GM23338 (cell line): ENCODE results near the gene ADGRB3.

ENCODE experiments used
- CREB1 ChIP-seq: fragments of 250-450 bp; sonication (Bioruptor Pico); IDR thresholded peaks from 2 replicates; pipeline ENCODE4 v1.5.0; 2020; ENCODE audit warnings: low read depth, mild to moderate bottlenecking, moderate library complexity
- EZH2 ChIP-seq: fragments of 200-600 bp; sonication (generic); IDR thresholded peaks from one replicate; pipeline ENCODE4 v1.8.0; 2017; ENCODE audit warnings: antibody characterized with exemption, mild to moderate bottlenecking, low read depth; ENCODE audit not compliant: unreplicated experiment
- EZH2phosphoT487 ChIP-seq: fragments of 200-600 bp; sonication (generic); IDR thresholded peaks from one replicate; pipeline ENCODE4 v1.8.1; 2018; ENCODE audit warnings: antibody characterized with exemption; ENCODE audit not compliant: unreplicated experiment
- JUNB ChIP-seq: IDR thresholded peaks from one replicate; pipeline ENCODE4 v1.6.1; 2016; ENCODE audit warnings: antibody characterized with exemption; ENCODE audit not compliant: unreplicated experiment
- NANOG ChIP-seq: IDR thresholded peaks from 2 replicates; pipeline ENCODE4 v1.6.1; 2016; ENCODE audit warnings: antibody characterized with exemption, borderline replicate concordance
- POLR2AphosphoS5 ChIP-seq: IDR thresholded peaks from 2 replicates; pipeline ENCODE4 v1.6.1; 2016; ENCODE audit warnings: antibody characterized with exemption, low read depth
- ZNF114 ChIP-seq: fragments of 250-450 bp; sonication (Bioruptor Pico); IDR thresholded peaks from 2 replicates; pipeline ENCODE4 v1.5.0; 2020; ENCODE audit warnings: mild to moderate bottlenecking, moderate library complexity
- ZNF331 ChIP-seq: fragments of 250-450 bp; sonication (Bioruptor Pico); IDR thresholded peaks from 2 replicates; pipeline ENCODE4 v1.5.0; 2020; ENCODE audit warnings: low read depth, mild to moderate bottlenecking, moderate library complexity
- TF ChIP-seq, protein P1 (sequence below), 2 experiments: fragments of 200-600 bp in 1 of 2; sonication (generic) in 1 of 2; conservative IDR thresholded peaks; 2 replicates each; pipeline versions ENCODE4 v1.5.1 to v1.6.1; 2016 to 2017; ENCODE audit warnings: antibody characterized with exemption in 2 of 2, low read depth in 2 of 2, mild to moderate bottlenecking in 2 of 2, moderate library complexity in 1 of 2
- TF ChIP-seq, protein P2 (sequence below): IDR thresholded peaks from one replicate; pipeline ENCODE4 v1.6.1; 2018; ENCODE audit warnings: antibody characterized with exemption; ENCODE audit not compliant: unreplicated experiment

- TF ChIP-seq, protein P1, sequence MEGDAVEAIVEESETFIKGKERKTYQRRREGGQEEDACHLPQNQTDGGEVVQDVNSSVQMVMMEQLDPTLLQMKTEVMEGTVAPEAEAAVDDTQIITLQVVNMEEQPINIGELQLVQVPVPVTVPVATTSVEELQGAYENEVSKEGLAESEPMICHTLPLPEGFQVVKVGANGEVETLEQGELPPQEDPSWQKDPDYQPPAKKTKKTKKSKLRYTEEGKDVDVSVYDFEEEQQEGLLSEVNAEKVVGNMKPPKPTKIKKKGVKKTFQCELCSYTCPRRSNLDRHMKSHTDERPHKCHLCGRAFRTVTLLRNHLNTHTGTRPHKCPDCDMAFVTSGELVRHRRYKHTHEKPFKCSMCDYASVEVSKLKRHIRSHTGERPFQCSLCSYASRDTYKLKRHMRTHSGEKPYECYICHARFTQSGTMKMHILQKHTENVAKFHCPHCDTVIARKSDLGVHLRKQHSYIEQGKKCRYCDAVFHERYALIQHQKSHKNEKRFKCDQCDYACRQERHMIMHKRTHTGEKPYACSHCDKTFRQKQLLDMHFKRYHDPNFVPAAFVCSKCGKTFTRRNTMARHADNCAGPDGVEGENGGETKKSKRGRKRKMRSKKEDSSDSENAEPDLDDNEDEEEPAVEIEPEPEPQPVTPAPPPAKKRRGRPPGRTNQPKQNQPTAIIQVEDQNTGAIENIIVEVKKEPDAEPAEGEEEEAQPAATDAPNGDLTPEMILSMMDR (conservative IDR thresholded peaks at IDR 0.05; ENCODE audit: low read depth in 2 of 2), result no peak
- no peak for TF ChIP-seq EZH2phosphoT487
- TF ChIP-seq, protein P2, sequence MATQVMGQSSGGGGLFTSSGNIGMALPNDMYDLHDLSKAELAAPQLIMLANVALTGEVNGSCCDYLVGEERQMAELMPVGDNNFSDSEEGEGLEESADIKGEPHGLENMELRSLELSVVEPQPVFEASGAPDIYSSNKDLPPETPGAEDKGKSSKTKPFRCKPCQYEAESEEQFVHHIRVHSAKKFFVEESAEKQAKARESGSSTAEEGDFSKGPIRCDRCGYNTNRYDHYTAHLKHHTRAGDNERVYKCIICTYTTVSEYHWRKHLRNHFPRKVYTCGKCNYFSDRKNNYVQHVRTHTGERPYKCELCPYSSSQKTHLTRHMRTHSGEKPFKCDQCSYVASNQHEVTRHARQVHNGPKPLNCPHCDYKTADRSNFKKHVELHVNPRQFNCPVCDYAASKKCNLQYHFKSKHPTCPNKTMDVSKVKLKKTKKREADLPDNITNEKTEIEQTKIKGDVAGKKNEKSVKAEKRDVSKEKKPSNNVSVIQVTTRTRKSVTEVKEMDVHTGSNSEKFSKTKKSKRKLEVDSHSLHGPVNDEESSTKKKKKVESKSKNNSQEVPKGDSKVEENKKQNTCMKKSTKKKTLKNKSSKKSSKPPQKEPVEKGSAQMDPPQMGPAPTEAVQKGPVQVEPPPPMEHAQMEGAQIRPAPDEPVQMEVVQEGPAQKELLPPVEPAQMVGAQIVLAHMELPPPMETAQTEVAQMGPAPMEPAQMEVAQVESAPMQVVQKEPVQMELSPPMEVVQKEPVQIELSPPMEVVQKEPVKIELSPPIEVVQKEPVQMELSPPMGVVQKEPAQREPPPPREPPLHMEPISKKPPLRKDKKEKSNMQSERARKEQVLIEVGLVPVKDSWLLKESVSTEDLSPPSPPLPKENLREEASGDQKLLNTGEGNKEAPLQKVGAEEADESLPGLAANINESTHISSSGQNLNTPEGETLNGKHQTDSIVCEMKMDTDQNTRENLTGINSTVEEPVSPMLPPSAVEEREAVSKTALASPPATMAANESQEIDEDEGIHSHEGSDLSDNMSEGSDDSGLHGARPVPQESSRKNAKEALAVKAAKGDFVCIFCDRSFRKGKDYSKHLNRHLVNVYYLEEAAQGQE, result no peak
- no peak for TF ChIP-seq POLR2AphosphoS5
- no peak for TF ChIP-seq EZH2
- TF ChIP-seq CREB1 (CRISPR knock-in tag), result no peak
- no peak for TF ChIP-seq JUNB
- TF ChIP-seq ZNF114 (CRISPR knock-in tag), result no peak
- no peak for TF ChIP-seq NANOG
- no peak for TF ChIP-seq ZNF331
Measured at GRCh38 chr6:69059413-69059812, 424.3 kb downstream of the ADGRB3 start.
